ENCODE measurements around the gene RAI2.

GRCh38 chrX:17803449-17803848 is 57.6 kb downstream of the RAI2 start:
- no peak for TF ChIP-seq CTCF (conservative IDR thresholded peaks at IDR 0.05; ENCODE audit: low read depth, low read length)
- no peak for TF ChIP-seq EZH2 (IDR thresholded peaks at IDR 0.05; ENCODE audit: borderline replicate concordance, low read depth, low read length, poor library complexity, severe bottlenecking)
